Caki2 (cell line): ENCODE results near the gene PTGES3L. TPM values are rescaled to one million over a fixed set of nuclear protein-coding genes. Genes with fewer than 3 reads are reported as not detected.
"Not testable (repeated sequence)": the region's sequence is repeated elsewhere in the genome, so short reads cannot be mapped to it uniquely, and the experiment has no call there.

Source experiments
- DNase-seq: peaks from one replicate; pipeline ENCODE4 v3.0.0-alpha.2; 2015; ENCODE audit warnings: low read depth
- in situ Hi-C: cut with HindIII; loops from 2 replicates; pipeline ENCODE4 v1.10.0; 2016; ENCODE audit warnings: low sequenced_read_pairs, low pct_unique_long_range_greater_than_20kb, mixed read lengths
- total RNA-seq: library from RNA; depleted of rRNA; stranded (reverse); fragments of >200 nt; shearing (Covaris generic); gene quantifications from 2 replicates; pipeline ENCODE4 v1.2.3, GENCODE V29; 2014; ENCODE audit warnings: low replicate concordance

PTGES3L gene
- total RNA-seq, 1 experiment from 2014 or later: not detected

DNA sequence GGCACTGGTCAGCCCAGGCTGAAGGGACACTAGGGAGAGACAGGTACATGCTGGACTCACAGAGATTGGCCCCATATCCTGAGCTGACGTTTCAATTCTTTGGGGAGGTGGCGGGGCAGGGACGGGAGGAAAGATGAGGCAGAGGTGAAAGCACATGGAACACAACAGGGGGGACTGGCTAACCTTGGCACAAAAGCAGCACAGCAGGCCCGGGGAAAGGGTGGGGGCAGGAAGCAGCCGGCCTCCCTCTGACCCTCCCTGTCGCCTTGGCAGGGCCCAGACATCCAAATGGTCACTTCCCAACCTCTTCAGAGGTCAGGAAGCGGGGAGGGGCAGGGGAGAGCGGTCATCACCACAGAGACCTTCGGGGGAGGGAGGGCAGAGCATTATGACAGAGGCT lies 35.7 kb upstream of the PTGES3L start:
- DNase-seq: no peak
- in situ Hi-C loops: no loop called here

DNA sequence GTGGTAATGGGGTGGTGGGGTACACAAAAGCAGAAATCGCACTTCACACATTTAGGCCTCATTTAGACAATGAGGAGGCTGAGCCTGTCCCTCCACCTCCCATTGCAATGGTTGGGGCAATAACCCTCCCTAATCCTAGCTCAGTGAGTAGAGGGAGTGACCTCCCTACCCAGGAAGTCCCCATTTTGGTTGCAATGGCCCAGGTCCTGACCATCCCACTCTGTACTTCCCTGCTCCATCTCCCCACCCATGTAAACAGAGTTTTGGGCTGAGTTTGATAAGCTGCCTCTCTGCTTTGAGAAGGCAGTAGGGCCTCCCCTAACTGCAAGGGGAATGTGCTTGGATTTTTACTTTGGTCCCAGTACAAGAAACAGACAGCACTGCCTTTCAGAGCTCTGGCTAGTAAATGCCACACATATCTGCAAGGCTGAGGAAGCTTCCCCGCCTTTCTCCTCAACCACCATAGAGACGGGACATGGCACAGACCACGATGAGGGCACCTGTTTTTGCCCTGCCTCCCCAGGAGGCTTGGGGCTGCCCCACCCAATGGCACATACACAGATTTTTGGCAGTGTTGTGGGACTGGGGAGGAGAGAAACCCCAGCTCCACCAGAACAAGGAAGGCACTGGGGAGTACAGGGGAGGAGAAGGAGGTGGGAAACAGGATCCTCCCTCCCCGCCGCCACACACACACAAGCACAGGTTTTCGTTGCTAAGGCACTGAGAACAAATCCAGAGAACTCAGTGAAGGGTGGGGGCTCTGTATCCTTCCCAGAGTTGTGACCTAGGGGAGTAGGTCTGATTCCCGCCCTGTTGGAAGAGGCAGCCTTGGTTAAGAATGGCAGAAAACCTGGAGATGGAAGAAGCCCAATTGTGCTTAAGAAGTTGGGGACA lies 35.0 kb upstream of the PTGES3L start:
- in situ Hi-C loops: no loop called here
- no peak for DNase-seq

DNA sequence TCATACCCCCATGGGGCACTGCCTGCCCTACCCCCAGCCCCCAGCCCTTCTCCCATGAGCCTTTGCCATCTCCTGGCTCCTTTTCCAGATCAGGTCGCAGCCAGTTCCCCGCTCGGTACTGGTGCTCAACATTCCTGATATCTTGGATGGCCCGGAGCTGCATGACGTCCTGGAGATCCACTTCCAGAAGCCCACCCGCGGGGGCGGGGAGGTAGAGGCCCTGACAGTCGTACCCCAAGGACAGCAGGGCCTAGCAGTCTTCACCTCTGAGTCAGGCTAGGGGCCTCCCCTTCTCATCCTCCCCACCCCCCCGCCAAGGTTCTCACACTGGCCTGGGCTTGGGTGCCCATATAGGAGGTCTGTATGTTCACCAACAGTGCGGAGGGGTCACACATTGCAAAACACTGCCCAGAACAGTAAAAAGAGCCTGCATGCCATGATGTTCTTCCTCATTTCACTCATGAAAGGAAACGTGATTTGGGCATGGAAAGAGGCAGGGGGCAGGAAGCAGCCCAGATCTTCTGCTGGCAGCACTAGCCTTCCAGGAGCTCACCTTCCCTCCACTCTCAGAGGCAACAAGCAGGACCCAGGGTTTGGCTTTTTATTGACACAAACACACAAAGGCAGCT lies 34.3 kb upstream of the PTGES3L start:
- in situ Hi-C loops: no loop called here
- no peak for DNase-seq

DNA sequence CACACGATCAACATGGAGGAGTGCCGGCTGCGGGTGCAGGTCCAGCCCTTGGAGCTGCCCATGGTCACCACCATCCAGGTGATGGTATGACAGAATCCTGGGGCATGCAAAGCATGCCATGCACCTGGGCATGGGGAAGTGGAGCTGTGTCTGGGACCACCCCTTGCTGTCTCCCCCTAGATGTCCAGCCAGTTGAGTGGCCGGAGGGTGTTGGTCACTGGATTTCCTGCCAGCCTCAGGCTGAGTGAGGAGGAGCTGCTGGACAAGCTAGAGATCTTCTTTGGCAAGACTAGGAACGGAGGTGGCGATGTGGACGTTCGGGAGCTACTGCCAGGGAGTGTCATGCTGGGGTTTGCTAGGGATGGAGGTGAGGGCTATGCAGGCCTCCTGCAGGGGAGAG lies 33.4 kb upstream of the PTGES3L start:
- DNase-seq: no peak
- in situ Hi-C loops: no loop called here

DNA sequence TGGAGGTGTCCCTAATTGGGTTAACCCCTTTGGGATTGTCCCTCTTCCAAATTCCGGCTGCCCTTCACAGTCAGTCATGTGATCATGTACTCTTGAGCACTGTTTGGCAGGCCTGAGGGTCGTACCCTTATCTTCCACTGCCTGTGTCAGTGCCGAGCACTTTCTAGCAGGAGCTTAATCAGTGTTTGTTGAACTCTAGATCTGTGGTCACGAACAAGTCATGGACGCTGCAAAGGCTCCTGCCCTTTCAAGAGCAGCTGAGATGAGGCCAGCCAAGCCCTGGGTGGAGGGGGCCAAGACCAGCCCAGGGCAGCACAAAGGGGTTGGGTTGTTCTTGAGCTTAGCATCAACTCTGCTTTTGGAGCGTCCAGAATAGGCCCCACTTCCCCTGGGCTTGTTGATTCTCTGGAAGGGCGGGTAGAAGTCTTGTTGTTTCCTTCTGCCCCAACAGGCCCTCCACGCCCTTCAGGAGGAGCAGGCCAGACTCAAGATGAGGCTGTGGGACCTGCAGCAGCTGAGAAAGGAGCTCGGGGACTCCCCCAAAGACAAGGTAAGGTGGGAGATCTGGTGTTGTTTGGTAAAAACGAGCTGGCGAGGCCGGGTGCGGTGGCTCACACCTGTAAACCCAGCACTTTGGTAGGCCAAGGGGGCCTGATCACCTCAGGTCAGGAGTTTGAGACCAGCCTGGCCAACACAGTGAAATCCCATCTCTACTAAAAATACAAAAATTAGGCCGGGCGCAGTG lies 32.0 kb upstream of the PTGES3L start:
- in situ Hi-C loops: no loop called here
- DNase-seq: no peak

DNA sequence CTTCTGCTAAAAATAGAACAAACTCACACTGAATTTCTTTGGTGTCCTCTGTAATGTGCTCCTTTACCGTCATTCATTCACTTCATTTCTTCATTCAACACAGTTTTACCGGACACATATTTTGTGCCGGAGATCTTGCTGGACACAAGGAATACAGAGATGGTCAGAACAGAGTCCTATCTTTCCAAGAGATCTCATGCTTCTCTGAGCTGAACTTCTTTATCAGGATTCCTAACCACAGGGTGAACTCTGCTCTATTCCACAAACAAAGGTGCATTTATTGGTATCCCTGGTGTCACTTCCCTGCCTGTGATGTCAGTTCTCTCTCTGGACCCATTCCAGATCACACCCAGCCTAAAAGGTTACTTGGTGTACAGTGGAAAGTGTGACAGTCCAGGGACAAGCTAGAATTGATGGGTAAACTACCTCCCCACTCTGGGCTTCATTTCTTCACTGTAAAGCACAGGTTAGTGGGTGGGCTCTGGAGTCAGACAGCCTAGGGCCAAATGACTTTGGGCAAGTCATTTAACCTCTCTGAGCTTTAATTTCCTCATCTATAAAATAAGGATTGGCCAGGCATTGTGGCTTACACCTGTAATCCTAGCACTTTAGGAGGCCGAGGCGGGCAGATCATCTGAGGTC lies 30.9 kb upstream of the PTGES3L start:
- in situ Hi-C loops: no loop called here
- DNase-seq: peak; percentile 67

DNA sequence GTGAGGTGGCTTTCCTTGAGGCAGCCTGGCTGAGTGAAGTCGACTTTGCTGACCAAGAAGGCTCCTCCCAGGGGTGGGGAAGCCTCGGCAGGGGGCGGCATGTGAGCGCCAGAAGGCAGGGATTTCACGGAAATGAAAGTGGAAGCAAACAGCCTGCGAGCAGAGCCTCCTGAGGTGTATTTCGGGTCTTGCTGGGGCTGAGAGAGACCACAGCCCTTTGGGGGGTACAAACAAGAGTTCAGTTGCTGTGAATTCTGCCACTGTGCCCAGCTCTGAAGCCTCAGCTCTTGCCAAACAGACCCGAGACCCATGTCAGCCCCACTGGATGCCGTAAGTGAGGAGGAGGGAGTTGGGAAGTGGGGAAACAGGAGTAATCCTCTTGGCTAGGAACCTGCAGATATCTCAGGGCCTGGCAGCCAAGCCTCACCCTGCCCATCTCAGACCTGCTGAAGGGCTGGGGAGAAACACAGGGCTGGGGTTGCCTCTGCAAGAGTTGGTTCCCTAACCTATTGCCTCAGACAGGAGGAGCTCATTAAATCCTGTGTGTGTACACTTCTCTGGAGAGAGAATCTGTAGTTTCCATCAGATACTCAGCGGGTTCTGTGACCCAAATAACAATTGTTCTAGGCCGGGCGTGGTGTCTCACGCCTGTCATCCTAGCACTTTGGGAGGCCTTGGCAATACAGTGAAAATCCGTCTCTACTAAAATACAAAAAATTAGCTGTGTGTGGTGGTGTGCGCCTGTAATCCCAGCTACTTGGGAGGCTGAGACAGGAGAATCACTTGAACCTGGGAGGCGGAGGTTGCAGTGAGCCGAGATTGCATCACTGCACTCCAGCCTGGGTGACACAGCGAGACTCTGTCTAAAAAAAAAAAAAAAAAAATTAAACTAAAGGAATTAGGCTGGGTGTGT lies 27.0 kb upstream of the PTGES3L start, which contains the start of gene IFI35:
TSS of gene IFI35 (plus strand) at position 146 of the 913 bp plus-strand sequence. CDS start at position 310, 164 bp downstream.
- in situ Hi-C loops: no loop called here
- DNase-seq: peak; percentile 77

DNA sequence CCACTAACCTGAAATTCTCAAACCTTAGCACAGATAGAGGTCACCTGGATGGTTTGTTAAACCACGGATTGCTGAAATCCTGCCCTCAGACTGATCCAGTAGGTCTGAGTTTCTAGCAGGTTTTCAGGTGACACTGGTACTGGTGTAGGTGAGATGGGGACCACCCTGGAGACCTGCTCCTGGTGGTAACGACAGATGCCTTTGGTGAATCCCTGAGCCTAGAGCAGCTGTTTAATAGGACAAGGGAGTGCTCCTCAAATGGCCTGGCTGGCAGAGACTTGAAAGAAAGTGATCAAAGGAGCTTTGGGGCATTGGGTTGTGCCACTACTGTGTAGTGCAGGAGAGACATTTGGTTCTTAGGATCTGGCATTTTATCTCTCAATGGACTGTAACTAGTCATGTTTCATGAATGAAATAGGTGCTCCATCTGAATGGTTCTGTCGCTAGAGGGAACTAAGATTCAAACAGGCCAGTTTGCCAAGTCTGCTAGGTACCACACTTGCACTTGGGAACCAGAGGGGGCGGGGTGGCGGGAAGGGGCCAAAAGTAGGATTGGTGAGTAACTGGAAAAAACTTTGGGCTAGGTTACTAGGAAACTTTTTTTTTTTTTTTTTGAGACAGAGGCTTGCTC lies 23.8 kb upstream of the PTGES3L start:
- DNase-seq: peak; percentile 30
- in situ Hi-C loops: no loop called here

DNA sequence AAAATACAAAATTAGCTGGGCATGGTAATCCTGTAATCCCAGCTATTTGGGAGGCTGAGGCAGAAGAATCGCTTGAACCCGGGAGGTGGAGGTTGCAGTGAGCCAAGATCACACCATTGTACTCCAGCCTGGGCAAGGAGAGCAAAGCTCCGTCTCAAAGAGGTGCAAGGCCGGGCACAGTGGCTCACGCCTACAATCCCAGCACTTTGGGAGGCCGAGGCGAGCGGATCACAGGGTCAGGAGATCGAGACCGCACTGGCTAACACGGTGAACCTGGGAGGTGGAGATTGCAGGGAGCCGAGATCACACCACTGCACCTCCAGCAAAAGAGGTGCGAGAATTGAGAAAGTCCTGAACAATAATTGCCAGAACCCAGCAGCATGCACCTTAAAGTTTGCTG lies 21.0 kb upstream of the PTGES3L start:
- in situ Hi-C loops, DNase-seq: not testable (repeated sequence)

DNA sequence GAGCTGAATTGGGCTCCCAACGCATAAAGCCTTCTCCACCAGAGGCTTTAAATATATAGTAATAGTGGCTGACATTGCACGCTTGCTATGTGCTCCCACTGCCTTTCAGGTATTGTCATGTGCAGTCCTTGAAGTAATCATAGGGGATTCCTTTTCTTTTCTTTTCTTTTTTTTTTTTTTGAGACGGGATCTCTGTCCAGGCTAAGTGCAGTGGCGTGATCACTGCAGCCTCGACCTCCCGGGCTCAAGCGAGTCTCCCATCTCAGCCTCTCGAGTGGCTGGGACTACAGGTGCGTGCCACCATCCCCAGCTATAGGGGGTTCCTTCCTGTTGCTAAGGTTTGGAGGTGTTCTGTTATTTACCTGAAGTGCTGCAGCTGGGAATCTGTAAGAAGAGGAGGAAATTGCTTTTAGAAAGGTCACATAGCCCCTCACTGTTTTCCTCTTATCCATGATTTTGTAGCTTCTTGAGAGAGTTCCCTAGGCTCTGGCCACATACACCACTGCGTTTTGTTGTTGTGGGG lies 19.2 kb upstream of the PTGES3L start:
- no peak for DNase-seq
- in situ Hi-C loops: no loop called here

DNA sequence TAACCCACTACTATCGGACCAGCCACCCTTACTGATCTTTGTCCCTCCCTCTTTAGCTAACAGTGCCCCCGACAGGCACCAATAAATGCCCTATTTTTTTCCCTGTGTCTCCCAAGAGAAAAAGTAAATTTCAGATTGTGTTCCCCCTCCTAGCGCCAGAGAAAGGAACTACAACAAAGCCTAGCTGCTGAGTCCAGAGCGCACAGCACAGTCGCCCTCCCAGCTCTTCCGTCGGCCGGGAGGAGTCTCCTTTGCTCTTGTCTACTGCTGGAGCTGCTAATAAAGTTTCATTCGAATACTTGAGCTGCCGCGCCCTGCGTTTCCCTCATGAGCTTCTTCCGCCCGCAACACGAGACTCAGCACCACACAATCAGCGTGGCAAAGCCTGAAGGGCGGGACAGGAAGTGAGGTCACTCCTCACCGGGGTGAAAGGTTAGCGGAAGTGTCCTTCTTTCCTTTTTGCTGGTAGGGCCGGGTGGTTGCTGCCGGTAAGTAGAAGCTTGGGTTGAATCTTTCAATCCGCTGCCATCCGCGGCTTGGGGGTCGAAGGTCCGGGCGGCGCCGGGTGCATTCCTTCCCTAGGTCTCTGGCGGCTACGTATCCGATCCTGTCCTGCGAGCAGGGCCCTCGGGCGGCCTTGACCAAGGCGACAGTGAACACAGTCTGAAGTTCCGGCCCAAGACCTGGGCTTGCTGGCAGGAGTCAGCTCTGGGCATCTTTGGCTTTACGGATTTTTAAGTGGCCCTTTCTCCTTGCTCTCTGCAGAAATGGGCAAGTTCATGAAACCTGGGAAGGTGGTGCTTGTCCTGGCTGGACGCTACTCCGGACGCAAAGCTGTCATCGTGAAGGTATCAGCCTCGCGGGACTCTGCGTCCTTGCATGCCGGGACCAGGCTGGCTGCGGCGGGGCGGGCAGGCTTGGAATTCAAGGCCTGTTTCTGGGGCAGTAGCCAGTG lies 18.4 kb upstream of the PTGES3L start, which contains the start of gene RPL27:
TSS of gene RPL27 (plus strand) at position 436 of the 955 bp plus-strand sequence. CDS start at position 768, 332 bp downstream.
- DNase-seq: peak; percentile 100
- in situ Hi-C loops: no loop called here

DNA sequence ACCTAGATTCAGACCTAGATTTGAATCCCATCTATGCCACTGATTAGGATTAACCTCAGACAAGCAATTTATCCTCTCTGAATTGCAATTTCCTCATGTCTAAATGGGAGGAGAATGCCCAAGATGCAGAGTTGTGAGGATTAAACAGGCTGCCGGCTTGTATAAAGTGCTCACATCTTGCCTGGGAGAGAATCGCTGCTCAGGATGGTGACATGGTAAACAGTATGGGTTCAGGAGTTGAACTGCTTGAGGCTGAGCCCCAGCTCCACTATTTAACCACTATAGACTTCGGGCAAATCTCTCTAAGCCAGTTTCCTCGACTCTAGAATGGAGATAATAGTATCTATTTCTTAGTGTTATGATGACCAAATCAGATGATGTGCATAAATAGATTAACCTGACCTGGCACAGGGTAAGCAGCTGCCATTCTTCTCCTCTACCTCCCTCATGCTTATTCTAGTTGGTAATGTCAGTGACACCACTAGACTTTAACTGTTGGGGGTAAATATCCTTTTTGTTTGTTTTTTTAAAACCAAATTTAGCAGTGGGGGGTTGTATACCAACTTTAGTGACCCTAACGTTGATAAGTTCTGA lies 17.6 kb upstream of the PTGES3L start:
- no peak for DNase-seq

DNA sequence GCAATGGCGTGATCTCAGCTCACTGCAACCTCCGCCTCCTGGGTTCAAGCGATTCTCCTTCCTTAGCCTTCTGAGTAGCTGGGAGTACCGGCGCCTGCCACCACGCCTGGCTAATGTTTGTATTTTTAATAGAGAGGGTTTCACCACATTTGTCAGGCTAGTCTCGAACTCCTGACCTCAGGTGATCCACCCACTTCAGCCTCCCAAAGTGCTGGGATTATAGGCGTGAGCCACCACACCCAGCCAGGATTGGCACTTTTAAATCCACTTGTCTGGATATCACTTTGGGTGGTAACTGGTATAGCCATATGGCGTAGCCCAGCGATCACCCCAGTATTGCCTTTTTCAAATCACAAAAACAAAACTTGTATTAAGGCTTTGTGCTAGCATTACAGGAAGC lies 14.0 kb upstream of the PTGES3L start:
- in situ Hi-C loops, DNase-seq: not testable (repeated sequence)

More for the DNA sequence above, 17.6 kb upstream of the PTGES3L start:
- in situ Hi-C loops: no loop called here

DNA sequence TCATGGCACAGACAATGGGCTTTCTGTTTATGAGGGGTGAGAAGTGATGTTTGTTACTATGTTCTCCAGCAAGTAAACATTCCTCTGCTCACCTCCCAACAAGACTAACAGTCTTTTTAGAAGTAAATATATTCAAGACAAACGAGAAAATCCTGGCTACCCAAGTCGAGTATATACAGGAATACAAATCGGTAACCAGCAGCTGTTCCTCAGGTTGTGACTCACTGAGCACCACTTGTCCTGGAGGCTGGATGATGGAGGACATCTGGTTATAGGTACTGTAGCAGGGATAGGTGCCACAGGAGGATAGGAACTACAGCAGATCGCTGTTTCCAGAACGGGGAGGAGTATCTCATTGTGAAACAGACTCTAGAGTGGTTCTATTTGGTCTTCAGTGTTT lies 13.0 kb upstream of the PTGES3L start:
- DNase-seq: no peak
- in situ Hi-C loops: no loop called here

DNA sequence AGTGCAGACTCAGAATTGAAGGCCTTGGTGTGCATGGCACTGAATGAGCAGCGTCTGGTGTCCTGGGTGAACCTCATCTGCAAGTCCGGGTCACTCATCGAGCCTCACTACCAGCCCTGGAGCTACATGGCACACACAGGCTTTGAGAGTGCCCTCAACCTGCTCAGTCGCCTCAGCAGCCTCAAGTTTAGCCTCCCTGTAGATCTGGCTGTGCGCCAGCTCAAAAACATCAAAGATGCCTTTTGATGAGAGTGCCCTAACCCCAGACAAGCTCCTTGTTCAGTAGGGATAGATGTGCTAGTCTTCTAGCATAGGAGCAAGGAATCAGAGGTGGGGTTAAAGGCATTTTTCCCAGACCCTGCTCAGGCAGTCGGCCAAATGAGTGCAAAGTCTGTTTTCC lies 11.6 kb upstream of the PTGES3L start:
- DNase-seq: no peak
- in situ Hi-C loops: no loop called here
